Astrocyte (in vitro differentiated cells and primary cell): ENCODE results near the gene HES5.

Experiments
- CTCF ChIP-seq: IDR thresholded peaks from 2 replicates; pipeline ENCODE4 v1.5.1; 2011; ENCODE audit warnings: low read depth, mild to moderate bottlenecking, inconsistent platforms, low read length, moderate library complexity; ENCODE audit not compliant: insufficient read depth
- EZH2 ChIP-seq: IDR thresholded peaks from 2 replicates; pipeline ENCODE4 v1.6.1; 2012; ENCODE audit warnings: mild to moderate bottlenecking, low read length, inconsistent platforms; ENCODE audit not compliant: insufficient read depth

DNA sequence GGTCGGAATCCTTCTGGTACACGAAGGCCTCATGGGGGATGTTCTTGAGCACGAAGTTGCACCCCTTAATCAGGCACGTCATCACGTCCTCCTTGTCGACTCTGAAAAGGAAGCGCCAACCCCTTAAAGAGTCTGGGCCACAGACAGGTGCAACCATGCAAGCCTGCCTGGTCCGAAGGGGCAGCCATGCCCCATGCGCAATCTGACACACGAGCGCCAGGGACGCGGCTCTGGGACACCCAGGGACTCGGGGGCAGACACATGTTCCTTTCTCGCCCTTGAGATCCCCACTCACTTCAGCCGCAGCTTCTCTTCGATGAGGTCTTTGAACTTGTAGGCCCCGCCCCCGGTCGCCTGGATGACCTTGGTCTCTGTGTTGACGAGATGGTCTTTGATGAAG is 9.3 kb downstream of the HES5 start:
- TF ChIP-seq CTCF (no peak), EZH2 (no peak)
